Erythroblast (primary cell): ENCODE results near the gene FAM107B.

Experiments used
- DNase-seq, 2 experiments: peaks; one replicate each; lab custom pipeline; 2025; lab: John Stamatoyannopoulos, UW
- GATA1 ChIP-seq: IDR thresholded peaks from 2 replicates; pipeline ENCODE4 v1.6.1; 2011; ENCODE audit warnings: low read depth, mild to moderate bottlenecking, control low read depth, low read length, moderate library complexity
- POLR2A ChIP-seq: IDR thresholded peaks from 2 replicates; pipeline ENCODE4 v1.6.1; 2011; ENCODE audit warnings: mild to moderate bottlenecking, low read length

The FAM107B gene

DNA sequence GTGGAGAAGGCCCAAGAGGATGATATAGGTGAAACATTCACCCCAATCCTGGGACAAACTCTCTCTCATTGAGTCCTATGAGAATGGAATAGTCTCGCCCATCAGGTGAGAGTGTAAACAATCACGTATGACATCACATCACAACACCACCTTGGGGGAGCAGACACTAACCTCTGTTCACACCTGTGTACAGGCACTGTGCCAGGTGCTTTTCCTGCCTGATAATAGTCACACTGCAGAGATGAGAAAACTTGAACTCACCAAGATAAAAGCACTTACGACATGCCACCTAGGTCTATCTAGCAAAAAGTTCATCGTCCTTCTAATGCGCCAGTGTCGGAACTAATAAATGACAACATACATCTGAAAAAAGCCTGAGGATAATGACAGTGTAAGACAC lies 187.8 kb downstream of the FAM107B start:
- DNase-seq: no peak
- no peak for TF ChIP-seq GATA1
- TF ChIP-seq POLR2A: no peak

DNA sequence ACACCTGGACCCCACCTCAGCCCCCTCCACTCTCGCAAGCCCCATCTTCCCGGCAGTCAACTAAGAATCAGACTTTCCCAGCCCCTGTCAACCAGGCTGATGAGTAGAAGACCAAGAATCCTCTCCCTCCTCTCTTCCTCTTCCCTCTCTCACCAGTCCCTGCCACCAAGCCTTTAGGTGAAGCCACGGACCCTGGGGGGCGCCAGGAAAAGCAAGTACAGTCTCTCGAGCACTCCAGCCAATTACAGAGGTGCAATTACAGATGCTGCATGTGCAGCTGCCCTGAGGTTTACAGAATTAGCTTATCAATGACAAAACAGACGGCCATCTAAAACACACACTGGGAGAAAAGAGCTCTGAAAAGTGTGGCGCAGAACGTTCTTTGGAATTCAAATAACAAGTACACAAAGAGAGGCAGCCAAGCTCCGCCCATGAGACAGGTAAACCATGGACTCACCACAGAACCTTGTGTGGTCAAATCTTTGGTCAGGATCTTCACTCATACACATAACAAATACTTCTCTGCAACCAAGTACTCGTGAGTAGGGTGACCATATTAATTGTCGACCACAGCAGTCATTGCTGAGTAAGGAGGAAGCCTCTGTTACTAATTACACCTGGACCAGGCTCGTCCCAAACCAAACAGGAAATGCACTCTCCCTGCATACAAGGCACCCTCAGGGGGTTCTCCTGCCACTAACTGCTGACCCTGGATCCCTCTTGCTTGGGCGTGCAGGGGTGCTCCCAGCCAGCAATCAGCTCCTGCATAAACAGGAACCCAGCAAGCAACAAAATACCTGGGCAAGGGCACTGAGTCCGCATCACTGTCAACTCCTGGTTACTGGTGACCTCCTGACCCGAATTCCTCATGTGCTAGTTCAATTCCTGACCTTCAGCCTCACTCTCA lies 189.2 kb downstream of the FAM107B start:
- DNase-seq: no peak
- TF ChIP-seq GATA1 (no peak), POLR2A (no peak)

DNA sequence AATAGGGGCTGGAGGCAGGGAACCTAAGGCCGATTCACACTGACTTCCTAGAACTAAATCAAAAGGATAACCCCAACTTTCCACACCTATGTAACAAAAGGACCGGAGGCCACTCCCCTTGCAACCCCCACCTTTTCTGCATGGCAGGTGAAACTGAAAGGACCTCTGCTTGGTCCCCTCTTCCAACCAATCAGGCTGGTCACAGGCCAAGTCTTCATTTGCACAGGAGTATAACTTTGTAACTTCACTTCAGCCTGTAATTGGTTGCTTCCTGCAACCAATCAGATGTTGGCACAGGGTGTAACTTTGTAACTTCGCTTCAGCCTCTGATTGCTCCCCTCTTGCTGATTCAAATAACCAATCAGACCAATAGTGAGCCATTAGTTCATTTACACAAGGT lies 190.0 kb downstream of the FAM107B start:
- no peak for DNase-seq
- TF ChIP-seq GATA1: no peak
- no peak for TF ChIP-seq POLR2A

DNA sequence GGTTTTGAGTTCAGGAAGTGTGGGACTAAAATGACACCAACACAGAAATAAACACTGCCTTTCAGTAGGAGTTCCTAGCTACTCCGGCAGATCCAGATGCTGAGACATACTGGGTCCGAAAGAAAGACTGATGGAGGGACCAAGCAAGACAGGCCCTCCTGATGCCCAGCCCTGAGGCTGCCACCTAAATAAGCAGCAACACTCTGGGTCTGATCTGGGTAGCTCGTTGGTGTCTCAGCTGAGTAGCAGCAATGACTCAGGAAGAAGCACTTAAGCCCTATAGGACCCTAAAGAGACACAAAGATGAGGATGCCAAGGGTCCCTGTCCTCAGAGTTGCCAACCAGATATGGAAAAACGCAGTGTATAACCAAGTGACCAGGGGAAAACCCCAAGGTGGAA lies 190.7 kb downstream of the FAM107B start:
- TF ChIP-seq POLR2A (no peak), GATA1 (no peak)
- DNase-seq: no peak

DNA sequence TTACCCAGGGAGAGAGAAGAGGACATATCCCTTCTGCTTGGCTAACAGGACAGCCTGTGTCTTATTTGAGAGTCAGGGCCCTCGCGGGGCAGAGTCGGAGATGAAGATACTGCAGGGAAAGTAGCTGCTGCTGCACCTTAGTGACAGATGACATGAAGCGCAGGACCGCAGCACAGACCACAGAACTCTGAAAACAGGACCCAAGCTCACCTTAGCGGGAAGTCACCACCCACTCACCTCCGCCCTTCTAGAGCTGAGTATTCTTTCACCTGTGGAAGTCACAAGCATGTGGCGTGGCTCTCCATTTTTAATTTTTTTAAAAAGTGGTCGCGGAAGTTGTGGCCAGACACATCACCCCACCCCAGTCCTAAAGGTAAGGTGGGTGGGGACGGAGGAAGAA lies 191.4 kb downstream of the FAM107B start:
- no peak for DNase-seq

DNA sequence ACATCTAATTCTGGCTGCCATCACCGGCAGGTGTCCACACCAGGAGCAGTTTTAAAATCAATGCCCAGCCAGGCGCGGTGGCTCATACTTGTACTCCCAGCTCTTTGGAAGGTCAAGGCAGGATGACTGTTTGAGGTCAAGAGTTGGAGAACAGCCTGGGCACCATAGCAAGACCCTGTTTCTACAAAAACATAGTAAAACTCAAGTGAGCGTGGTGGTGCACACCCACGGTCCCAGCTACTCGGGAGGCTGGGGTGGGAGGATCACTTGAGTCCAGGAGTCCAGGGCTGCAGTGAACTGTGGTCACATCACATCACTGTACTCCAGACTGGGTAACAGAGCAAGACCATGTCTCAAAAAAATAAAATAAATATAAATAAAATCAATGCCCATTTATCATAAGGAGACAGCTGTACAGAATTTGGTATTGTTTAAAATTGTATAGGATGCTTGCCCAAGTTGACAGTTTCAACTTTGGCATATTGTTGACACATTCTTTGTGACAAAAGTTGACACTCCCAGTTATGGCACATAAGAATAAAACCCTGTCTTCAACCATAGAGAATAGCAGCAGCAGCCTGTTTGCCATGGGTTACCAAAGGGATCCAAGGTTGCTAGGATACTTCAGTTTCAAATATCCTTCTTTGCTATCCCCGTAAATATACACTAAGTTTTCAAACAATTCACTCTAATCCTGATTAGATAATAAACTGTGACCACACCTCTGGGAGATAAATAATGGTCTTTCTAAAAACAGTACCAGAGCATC lies 193.0 kb downstream of the FAM107B start:
- no peak for TF ChIP-seq POLR2A
- TF ChIP-seq GATA1: no peak
- DNase-seq: no peak

More for the DNA sequence above, 191.4 kb downstream of the FAM107B start:
- TF ChIP-seq POLR2A (no peak), GATA1 (no peak)

DNA sequence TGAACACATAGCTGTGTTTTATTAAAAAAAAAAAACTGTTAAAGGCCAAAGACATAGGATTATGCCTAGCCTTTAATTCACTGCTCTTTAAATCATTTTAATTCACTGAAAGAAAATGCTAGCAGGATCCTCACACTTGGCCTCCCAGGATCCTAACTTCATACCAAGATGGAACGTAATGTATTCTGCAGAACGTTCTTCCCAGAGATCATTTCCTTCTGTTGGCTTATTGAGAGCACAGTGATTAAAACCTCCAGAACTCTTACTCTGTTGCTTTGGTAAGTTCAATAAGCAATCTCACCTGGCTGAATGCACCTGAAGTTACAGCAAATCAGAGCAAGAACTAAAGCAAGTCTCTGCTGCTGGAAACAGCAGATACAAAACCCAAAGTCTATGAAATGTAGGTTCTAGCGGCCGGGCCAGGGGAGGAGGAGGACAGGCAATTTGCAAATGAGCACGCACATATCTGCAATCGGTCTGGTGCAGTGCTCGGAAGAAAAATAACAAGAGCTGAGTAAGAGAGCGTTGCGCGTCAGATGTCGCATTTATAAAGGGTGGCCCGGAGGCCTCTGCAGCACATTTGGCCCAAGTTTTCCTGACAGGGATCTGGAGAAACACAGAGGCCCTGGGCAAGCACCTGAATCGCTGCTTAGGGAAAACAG lies 193.9 kb downstream of the FAM107B start:
- DNase-seq: no peak
- TF ChIP-seq POLR2A: no peak
- no peak for TF ChIP-seq GATA1

DNA sequence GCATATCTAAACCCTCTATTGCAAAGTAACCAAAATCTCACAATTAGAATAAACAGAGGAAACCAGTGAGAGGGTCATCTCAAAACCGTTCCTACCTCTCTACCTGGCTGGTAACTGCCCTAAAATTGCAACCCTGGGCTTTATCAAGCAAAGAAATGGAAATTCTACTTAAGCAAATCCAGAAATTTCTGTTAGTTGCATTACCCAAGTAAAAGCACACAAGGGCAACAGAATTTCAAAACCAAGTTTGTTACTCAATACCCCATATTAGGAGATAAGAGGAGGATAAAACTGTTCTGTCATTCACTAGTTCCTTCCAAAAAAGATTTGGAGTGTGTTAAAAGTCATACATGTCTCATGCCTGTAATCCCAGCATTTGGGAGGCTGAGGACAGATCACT lies 195.3 kb downstream of the FAM107B start:
- TF ChIP-seq POLR2A: no peak
- no peak for TF ChIP-seq GATA1
- DNase-seq: no peak

DNA sequence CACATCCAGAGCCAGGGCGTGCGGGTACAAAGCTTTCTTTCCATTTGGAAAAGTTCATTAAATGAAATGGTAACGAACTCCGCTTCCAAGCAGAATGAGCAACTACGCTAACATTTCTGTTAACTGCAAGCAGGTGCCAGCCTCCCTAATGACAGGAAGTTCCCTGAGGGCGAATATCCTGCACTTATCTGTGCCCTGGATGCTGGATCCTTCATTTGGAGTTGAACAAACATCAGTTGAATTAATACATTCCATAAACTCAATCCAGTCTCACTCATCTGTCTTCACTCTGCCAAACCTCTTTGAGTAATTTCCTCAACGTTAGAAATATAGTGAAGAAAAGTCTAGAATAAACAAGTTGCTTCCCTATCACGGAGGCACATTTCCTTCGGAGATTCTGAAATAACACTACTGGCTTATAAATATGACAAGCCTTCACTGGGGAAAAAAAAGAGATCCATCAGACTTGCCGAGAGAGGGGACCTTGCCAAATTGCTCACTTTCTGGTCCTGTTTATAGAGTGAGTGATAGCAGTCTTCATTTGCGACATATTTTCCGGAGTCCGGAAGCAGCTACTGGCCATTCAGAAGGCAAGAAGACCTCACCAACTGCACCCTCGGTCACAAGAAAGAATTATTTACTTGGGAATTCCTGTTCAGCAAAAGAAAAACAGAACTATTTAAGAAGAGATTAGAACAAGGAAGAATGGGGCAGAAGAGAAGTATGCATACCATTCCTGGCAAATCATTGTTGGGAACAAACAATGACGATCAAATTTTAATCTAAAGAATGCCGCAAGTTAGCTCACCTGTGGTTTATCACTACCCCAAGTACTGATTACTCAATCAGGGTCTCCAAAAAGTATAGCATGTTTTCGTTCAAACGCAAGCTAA lies 196.4 kb downstream of the FAM107B start:
- DNase-seq: no peak
- TF ChIP-seq POLR2A: no peak
- no peak for TF ChIP-seq GATA1

DNA sequence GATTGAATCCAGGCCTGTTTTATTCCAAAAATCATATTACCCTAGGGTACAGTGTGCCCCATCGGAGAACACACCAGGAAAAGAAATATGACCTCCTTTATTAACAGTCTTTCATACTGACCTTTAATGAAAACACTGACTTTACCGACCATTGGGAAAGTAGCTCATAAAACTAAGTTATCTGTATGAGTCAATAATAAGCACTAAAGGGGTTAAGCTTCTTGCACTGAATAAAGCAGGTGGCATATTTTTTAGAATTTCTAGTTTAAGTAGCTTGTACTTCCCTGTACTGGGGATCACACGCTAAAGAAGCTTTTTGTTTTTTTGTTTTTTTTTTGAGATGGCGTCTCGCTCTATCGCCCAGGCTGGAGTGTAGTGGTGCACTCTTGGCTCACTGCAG lies 199.8 kb downstream of the FAM107B start:
- no peak for DNase-seq
- TF ChIP-seq POLR2A: no peak
- TF ChIP-seq GATA1: no peak

DNA sequence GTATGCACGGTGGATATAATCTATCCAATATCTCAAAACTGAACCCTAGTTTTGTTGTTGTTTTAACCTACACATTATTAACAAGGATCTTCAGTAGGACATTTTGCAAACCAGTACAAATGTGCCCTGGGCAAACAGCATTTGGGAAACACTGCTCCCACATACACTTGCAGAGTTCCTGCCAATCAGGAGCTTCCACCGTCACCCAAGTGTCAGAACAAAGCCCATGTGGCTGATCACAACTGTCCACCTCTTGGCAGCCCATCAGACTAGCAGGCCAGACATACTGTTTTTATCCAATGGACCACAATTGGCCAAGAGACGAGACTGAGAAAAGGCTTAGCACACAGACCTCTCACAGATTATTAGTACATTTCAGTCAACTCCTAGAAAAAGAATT lies 200.4 kb downstream of the FAM107B start:
- no peak for DNase-seq
- TF ChIP-seq GATA1 (no peak), POLR2A (no peak)

DNA sequence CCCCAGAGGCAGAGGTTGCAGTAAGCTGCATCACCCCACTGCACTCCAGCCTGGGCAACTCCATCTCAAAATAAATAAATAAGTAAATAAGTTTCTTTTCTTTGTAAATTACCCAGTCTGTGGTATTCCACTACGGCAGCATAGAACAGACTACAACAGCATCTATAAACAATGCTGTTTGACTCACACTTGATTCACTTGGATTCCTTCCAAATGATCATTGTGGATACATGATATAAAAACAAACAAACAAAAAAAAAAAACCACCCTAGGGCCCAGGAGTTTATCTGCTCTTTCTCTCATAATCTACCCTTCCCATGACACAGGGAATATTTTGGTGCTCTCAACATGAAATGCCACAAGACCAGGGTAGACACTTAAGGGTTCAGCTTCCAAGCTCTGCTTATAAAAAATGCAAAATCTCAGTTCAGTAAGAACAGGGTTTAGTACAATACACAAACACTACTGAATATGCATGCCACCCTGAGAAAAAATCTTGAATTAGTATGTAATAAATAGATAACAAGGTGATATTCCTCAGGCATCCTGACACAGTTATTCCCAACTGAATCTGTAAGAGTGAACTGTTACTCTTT lies 200.9 kb downstream of the FAM107B start:
- TF ChIP-seq POLR2A (no peak), GATA1 (no peak)
- DNase-seq: no peak
